ENCODE data around the gene CEP135.
"Not testable (repeated sequence)": the region's sequence is repeated elsewhere in the genome, so short reads cannot be mapped to it uniquely, and the experiment has no call there.

The CEP135 gene

GRCh38 chr4:55948726-55949481, at the start of gene CEP135:
CEP135 (plus strand) TSS chr4:55948945; CDS start chr4:55952131, 3,186 bp downstream.
- peak; percentile 93 for DNase-seq

- no peak for DNase-seq
These were observed 46.1 kb upstream of the CEP135 start for GRCh38 chr4:55902677-55903076.

- no peak for DNase-seq
These were observed 45.2 kb upstream of the CEP135 start for GRCh38 chr4:55903577-55903976.

- no peak for DNase-seq
These were observed 44.2 kb upstream of the CEP135 start for GRCh38 chr4:55904576-55904975.

GRCh38 chr4:55906323-55906722, 42.4 kb upstream of the CEP135 start:
- no peak for DNase-seq

- no peak for DNase-seq
These were observed 41.8 kb upstream of the CEP135 start for GRCh38 chr4:55906989-55907388.

GRCh38 chr4:55907469-55907868, 41.3 kb upstream of the CEP135 start:
- no peak for DNase-seq

- no peak for DNase-seq
These were observed 38.6 kb upstream of the CEP135 start for GRCh38 chr4:55910140-55910539.

GRCh38 chr4:55912249-55912648, 36.5 kb upstream of the CEP135 start:
- DNase-seq, result no peak

- DNase-seq, result no peak
These were observed 28.2 kb upstream of the CEP135 start for GRCh38 chr4:55920571-55920970.

GRCh38 chr4:55921093-55921492, 27.7 kb upstream of the CEP135 start:
- no peak for DNase-seq

GRCh38 chr4:55925241-55925640, 23.5 kb upstream of the CEP135 start:
- no peak for DNase-seq

GRCh38 chr4:55926610-55927009, 22.1 kb upstream of the CEP135 start:
- DNase-seq, result no peak

- DNase-seq, result no peak
These were observed 20.8 kb upstream of the CEP135 start for GRCh38 chr4:55927803-55928437.

GRCh38 chr4:55928846-55929245, 19.9 kb upstream of the CEP135 start:
- no peak for DNase-seq

- no peak for DNase-seq
These were observed 17.7 kb upstream of the CEP135 start for GRCh38 chr4:55931043-55931442.

- no peak for DNase-seq
These were observed 16.9 kb upstream of the CEP135 start for GRCh38 chr4:55931833-55932232.

- DNase-seq, result no peak
These were observed 16.2 kb upstream of the CEP135 start for GRCh38 chr4:55932511-55932910.

GRCh38 chr4:55933611-55934010, 15.1 kb upstream of the CEP135 start:
- DNase-seq, result no peak

- not testable (repeated sequence) for DNase-seq
These were observed 12.8 kb upstream of the CEP135 start for GRCh38 chr4:55935907-55936306.

GRCh38 chr4:55938481-55938880, 10.3 kb upstream of the CEP135 start:
- DNase-seq, result no peak

GRCh38 chr4:55939421-55939820, 9.3 kb upstream of the CEP135 start:
- DNase-seq, result no peak

- DNase-seq, result no peak
These were observed 6.8 kb upstream of the CEP135 start for GRCh38 chr4:55941881-55942396.

- no peak for DNase-seq
These were observed 1.4 kb upstream of the CEP135 start for GRCh38 chr4:55947254-55947882.
